HG02623 (cell line): ENCODE data around the gene NSUN4.
"Not testable (repeated sequence)": the region's sequence is repeated elsewhere in the genome, so short reads cannot be mapped to it uniquely, and the experiment has no call there.

Source experiments
- ATAC-seq: cut with Tn5 transposase; IDR thresholded peaks from one replicate; pipeline ENCODE4 v1.9.1; 2021; ENCODE audit warnings: moderate library complexity; ENCODE audit not compliant: unreplicated experiment

NSUN4 gene

DNA sequence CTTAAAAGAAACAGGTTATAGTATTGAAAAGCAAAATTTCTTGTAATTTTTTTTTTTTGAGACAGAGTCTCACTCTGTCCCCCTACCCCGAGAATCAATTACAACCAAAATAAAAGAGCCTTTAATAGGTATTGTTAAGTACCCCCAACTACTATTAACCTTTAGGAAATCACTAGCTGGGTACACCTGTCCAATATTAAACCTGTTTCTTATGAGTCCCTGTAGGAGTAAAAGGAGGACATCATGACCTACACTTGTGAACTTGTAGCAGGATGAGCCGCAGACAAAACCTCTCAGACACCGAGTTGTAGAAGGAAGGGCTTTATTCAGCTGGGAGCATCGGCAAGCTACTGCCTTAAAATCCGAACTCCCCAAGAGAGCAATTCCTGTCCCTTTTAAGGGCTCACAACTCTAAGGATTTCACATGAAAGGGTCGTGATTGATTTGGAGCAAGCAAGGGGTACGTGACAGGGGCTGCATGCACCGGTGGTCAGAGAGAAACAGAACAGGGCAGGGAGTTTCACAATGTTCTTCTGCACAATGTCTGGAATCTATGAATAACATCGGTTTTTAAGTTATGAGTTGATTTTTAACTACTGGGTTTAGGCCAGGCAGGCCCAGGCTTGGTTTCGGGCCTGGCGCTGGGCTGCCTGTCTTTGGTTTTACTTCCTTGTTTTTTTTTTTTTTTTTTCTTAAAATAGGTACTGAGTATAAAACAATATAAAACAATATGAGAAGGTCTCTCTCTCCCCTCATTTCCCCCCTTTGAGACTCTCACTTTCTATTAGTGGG is 15.1 kb upstream of the NSUN4 start:
- ATAC-seq: not testable (repeated sequence)

DNA sequence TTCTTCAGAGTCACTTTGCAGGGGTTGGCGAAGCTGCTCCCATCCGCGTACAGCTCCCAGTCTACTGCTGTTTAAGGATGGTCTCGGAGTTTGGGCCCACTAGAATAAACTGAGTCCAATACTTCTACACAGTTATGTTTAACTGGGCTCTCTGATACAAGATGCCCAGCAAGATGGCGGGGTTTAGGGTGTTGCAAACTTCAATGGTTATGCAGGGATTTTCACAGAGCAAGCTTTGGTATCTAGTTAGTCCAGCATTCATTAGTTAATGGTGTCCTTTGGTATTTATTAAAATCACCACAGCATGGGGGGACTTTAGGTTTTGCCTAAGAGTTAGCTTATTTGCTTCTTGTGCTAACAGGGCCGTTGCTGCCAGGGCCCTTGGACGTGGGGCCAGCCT is 12.4 kb upstream of the NSUN4 start:
- not testable (repeated sequence) for ATAC-seq

DNA sequence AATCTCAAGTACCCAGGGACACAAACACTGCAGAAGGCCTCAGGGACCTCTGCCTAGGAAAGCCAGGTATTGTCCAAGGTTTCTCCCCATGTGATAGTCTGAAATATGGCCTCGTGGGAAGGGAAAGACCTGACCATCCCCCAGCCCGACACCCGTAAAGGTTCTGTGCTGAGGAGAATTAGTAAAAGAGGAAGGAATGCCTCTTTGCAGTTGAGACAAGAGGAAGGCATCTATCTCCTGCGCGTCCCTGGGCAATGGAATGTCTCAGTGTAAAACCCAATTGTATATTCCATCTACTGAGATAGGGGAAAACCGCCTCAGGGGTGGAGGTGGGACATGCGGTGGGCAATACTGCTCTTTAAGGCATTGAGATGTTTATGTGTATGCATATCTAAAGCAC is 10.8 kb upstream of the NSUN4 start:
- ATAC-seq: not testable (repeated sequence)

DNA sequence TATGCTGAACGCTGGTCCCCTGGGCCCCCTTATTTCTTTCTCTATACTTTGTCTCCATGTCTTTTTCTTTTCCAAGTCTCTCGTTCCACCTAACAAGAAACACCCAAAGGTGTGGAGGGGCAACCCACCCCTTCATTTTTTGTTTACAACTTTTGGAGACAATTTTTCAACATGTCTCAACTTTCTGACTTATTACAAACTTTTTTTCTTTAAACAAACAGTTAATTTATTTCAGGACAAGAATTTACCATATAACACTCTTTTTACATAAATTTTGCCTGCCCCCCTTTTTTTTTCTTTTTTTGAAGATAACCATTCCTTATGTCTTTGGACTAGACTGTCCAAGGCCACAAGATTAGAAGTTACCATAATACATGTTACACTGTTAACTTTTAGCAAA is 10.2 kb upstream of the NSUN4 start:
- not testable (repeated sequence) for ATAC-seq

DNA sequence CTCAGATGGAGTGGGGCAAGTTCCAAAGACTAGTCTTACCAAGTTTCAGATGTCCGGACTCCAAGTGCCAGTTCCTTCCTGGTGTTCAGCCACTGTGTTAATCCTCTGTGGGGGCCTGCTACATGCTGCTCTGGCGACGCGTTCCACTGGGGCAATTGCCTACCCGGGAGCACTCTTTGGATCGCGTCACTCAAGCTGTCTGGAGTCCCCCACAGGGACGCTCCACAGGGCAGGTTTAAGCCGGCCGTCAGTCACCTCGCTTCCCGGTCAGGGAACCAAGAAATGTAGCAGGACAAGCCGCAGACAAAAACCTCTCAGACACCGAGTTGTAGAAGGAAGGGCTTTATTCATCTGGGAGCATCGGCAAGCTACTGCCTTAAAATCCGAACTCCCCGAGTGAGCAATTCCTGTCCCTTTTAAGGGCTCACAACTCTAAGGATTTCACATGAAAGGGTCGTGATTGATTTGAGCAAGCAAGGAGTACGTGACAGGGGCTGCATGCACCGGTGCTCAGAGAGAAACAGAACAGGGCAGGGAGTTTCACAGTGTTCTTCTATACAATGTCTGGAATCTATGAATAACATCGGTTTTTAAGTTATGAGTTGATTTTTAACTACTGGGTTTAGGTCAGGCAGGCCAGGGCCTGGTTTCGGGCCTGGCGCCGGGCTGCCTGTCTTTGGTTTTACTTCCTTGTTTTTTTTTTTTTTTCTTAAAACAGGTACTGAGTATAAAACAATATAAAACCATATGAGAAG is 8.6 kb upstream of the NSUN4 start:
- not testable (repeated sequence) for ATAC-seq

DNA sequence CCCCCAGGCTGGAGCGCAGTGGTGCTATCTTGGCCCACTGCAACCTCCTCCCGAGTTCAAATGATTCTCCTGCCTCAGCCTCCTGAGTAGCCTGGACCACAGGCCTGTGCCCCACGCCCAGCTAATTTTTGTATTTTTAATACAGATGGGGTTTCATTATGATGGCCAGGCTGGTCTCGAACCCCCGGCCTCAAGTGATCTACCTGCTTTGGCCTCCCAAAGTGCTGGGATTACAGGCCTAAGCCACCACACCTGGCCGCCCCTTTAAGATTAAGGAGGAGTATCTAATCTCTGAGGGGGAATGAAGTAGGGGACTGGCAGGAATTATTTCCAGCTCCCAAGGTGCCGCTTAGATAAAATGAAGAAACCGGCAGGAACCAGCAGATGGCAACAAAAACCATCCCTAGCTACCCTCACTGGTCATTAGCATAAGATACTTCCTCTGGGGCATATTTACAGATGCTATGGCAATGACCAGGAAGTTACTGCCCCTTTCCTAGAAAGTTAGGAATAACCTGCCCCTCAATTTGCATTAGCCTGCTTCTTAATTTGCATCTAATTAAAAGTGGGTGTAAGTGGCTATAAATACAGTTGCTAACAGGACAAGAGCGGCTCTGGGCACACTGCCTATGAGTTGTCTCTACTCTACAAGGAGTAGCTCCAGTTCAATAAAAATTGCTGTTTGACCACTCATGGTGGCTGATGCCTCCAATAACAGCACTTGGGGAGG is 7.1 kb upstream of the NSUN4 start:
- ATAC-seq: no peak

DNA sequence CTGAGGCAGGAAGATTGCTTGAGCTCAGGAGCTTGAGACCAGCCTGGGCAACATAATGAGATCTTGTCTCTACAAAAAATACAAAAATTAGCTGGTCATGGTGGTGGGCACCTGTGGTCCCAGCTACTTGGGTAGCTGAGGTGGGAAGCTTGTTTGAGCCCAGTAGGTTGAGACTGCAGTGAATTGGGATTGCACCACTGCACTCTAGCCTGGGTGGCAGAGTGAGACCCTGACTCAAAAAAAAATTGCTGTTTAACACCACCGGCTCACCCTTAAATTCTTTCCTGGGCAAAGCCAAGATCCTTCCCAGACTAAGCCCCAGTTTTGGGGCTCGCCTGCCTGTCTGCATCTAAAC is 6.6 kb upstream of the NSUN4 start:
- no peak for ATAC-seq

DNA sequence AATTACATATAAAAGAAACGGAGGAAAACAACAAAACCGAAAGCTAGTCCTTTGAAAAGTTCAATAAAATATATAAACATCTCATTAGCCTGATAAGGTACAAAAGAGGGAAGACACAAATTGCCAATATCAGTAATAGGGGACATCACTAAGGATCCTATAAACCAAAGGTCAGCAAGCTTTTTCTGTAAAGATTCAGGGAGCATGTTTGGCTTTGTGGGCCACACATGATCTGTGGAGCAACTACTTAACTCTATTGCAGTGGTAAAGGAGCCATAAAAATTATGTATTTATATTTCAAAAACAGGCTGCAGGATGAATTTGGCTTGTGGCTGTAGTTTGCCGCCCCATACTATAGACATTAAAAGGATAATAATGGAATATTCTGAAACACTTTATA is 5.5 kb upstream of the NSUN4 start:
- no peak for ATAC-seq

DNA sequence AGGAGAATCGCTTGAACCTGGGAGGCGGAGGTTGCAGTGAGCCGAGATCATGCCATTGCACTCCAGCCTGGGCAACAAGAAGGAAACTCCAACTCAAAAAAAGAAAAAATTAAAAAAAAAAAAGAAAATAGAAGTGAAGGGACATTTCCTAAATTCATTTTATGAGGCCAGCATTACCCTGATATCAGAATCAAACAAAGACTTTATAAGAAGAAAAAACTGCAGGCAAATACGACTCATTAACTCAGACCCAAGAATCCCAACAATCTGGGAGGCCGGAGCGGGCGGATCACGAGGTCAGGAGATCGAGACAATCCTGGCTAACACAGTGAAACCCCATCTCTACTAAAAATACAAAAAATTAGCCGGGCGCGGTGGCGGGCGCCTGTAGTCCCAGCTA is 3.2 kb upstream of the NSUN4 start:
- ATAC-seq: not testable (repeated sequence)

DNA sequence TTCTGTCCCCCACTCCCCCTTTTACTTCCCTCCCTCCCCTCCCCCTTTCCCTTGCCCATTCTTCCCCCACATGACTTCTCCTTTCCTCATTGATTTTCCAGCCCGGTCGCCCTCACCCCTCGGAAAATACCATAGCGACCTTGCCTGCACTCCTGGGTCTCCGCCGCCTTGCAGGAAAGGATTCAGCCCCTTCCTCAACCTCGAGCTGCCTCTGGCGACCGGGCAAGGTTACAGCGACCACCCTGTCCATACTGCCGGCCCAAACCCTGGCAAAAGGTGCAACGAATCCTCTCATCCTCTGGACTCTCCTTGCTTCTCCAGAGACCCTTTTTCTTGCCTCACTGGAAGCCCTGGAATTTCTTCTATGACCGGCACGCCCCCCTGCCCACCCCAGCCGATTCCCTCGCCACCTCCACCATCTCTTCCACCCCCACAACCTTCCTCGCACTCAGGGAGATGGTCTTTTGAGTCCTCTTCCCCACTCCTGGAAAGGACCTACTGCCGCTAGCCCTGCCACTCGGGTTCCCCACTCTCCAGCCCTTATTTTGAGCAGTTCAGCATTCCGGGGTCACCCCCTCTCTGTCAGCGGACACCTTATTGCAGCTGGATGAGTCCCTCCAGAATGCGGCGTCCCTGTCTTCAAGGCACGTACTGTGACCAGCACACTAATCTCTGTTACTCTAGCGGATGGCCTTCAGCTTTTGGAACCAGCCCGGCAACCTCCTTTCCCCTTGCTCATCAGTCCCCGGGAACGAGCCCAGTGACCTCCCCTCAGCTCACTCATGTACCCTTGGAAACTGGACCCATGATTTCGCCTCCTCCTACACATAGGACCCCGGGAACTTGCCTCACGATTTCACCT is 846 bp downstream of the NSUN4 start:
- ATAC-seq: no peak

DNA sequence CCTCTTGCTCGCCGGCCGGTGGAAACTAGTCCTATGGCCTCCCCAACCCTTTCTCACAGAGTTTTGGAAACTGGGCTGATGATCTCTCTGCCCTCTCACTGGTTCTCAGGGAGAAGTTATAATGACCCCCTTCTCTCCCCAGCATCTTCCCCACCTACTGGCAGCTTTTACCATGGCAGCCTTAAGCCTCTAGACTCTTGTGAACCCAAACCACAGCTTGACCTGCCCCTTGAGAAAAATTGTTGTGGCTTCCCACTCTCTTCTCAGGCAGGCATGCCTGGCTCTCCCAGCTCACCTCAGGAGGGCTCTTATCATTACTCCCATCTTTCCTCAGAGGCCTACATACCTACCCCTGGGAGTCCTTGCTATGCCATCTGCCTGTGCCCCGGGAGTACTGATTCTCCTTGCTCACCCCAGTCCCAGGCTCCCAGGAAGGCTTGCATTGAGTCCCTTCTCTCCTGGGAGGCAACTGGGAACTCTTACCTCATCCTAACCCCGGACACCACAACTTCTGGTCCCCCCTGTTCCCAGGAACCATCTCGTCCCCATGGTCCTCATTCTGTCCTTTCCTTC is 1.6 kb downstream of the NSUN4 start:
- no peak for ATAC-seq

DNA sequence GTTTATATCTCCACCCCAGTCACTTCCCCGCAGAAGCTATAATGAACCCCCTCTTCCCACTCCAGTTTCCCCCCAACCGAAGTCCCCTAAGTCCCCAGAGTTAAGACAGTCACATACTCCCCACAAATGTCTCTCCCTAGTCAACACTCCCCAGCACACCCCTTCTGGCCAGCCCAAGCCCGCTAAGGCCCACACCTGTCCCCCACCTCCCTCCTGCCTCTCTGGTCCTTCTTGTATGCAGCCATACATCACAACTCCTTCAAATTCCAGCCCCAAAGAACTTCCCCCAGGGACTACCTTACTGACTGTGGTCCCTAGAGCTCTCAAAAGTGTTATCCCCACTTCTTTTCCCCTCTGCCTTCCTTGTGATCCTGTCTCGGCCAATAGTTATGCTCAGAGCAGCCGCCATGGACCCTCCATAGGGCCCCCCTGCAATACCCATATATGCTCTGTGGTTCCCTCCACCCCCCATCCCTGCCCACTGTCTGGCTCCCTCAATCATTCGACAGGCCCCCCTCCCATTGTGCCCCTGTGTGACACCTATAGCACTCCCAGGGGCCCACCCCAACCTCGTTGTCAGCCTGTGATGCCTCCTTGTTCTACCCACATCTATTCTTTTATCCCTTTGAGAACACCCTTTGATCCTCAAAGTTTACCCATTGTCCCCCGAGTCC is 2.2 kb downstream of the NSUN4 start:
- no peak for ATAC-seq

DNA sequence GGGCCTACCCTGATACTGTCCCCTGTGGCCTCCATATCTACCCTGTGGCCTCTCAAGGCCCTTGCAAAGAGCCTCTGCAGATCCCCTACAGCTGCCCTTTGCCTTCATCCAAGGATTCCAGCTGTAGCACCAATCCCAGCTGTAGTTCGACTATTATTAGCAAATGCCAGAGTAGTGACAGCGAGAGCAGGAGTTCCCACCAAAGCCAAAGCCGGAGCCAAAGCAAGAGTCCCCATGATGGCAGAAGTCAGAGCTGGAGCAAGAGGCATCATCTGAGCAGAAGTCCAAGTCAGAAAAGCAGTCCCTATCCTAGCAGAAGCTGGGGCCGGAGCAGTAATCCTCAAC is 2.7 kb downstream of the NSUN4 start:
- ATAC-seq: no peak

DNA sequence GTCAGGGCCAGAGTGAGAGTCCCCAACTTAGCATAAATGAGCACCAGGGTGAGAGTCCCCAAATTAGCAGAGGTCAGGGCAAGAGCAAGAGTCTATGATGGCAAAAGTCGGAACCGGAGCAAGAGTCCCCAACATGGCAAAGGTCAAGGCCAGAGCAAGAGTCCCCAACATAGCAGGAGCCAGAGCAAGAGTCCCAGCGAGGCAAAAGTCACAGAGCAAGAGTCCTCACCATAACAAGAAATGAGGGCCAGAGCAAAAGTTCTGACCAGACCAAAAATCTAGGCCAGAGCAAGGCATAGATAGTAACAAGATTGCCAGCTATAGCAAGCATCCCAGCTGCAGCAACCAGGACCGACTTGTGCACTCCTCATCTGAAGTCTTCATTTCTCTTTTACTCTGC is 3.1 kb downstream of the NSUN4 start:
- ATAC-seq: no peak

DNA sequence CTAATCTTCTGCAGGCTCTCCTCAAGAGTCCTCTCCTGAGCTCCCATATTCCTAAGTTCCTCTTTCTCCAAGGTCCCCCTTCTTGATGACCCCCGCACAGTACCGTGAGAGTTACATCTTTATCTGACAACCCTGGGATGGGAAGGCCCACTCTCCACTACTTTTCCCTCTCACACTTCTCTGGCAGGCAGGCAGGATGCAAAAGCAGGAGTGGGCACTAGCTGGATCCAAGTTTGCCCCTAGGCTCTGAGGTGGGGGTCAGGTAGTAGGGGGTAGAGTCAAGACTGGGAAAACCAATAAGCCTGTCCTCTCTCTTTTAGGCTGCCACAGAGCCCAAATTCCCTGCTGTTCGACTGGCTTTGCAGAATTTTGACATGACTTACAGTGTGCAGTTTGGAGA is 3.9 kb downstream of the NSUN4 start:
- no peak for ATAC-seq

DNA sequence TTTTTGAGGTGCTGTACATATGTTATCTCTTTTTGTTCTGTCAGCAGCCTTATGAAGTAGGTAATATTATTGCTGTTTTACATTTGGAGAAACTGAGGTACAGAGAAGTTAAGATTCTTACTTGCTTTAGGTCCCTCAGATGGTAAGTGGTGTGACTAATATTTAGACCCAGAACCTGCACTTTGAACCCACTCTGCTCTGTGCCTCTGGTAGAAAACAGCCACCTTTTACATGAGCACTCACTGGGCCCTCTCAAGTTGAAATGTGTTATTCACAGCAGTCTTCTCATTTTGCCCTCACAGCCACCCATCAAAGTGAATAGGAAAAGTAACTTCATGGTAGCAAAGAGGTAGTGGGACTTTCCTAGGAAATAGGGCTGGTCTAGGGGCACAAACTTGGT is 4.7 kb downstream of the NSUN4 start:
- ATAC-seq: no peak

DNA sequence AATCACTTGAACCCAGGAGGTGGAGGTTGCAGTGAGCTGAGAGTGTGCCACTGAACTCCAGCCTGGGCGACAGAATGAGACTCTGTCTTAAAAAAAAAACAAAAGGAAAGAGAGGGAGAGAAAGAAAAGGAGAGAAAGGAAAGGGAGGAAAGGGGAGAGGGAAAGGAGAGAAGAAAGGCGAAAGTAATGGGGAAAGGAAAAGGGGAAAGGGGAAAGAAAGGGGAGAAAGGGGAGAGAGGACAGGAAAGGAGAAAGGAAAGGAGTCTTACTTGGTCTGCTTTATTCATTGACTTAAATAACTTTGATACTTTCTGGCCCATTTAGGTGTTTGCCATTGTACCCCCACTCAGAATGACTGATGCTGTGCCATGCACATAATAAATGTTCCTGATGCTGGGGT is 11.8 kb downstream of the NSUN4 start:
- no peak for ATAC-seq

DNA sequence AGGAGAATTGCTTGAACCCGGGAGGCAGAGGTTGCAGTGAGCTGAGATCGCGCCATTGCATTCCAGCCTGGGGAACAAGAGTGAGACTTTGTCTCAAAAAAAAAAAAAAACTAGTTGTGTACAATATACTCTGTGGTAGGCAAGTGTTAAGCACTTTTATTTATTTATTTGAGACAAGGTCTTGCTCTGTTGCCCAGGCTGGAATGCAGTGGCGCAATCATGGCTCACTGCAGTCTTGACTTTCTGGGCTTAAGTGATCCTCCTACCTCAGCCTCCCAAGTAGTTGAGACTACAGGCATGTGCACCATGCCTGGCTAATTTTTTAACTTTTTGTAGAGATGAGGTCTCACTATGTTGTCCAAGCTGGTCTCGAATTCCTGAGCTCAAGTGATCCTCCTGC is 15.3 kb downstream of the NSUN4 start:
- ATAC-seq: not testable (repeated sequence)

DNA sequence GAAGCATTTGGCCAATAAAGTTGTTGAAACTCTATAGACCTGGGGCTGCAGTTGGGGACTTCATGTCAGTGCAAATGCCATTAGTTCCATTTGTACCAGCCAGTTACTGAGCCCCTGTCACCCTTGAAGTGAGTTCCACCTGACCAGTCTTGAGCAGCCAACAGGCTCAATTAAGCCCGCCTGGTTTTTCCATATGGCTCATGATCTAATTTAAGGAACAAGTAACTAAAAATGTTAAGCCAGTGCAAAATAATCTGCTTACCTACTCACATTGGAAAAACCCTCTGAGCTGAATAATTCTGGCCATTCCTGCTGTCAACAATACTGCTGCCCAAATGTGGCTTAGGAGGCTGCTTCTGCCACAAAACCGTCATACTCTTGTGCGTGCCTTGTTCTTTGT is 21.6 kb downstream of the NSUN4 start:
- no peak for ATAC-seq

DNA sequence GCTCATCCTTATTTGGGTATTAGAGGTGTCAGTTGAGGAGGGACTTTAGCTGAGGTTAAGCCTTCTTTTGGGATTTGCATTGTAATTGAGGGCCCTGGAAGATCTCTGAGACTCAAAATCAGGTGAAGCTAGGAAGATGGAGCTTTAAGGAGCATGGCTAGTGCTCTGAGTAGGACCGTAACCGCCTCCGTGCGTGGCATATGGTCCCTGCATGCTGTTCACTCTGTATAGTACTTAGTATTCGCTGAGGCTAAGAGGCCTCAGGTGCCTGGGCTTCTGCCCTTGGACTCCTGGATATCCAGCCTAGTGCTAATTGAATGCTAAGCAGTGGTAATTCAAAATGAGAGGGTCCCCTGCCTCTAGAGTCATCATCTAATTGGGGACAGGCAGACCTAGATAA is 22.5 kb downstream of the NSUN4 start:
- no peak for ATAC-seq
